ENCODE data around the gene AUH.
"Not testable (repeated sequence)": the region's sequence is repeated elsewhere in the genome, so short reads cannot be mapped to it uniquely, and the experiment has no call there.

The AUH gene

GRCh38 chr9:91378695-91379127, 17.0 kb upstream of the AUH start:
- no peak for DNase-seq

DNA sequence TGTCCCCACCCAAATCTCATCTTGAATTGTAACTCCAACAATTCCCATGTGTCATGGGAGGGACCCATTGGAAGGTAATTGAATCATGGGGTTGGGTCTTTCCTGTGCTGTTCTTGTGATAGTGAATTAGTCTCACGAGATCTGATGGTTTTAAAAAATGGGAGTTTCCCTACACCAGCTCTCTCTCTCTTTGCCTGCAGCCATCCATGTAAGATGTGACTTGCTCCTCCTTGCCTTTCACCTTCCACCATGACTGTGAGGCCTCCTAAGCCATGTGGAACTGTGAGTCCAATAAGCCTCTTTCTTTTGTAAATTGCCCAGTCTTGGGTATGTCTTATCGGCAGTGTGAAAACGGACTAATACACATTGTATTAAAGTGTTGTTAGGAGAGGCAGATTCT, 16.3 kb upstream of the AUH start:
- DNase-seq, result not testable (repeated sequence)

DNA sequence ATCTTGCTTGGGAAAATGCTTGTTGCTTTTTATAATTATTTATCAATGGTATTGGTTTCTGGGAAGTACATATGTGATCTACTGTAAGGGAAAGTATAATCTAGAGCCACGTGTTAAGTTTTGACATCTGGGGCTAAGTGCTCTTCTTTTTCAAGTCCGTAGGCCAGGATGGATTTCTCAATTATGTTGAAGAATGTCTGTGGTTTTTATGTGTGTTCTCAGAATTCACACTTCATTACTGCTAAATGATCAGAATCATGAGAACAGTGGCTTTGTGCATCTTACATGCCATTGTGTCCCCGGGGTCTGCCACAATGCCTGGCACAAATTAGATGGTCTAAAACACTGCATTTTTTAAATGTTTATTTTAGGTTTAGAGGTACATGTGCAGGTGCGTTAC, 14.5 kb upstream of the AUH start:
- DNase-seq, result no peak

- DNase-seq, result no peak
These were observed 13.2 kb upstream of the AUH start for GRCh38 chr9:91374939-91375338.

DNA sequence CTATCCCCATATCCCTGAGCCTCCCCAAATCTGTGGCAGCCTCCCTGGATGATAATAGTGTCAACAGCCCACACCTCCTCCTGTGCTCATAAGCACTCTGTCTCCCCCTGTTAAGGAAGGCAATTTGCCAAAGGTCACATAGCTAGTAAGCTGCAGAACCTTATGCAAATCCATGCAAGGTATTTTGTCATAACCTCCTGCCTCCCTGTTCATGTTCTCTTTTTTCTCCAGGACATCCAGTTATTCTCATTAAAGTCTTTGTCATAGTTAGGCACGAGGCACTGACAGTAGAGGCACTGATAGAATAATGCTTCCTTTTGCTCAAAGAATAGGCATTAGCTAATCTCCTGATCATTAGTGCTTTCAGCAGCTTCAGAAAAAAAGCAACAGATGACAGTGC, 10.2 kb upstream of the AUH start:
- DNase-seq, result no peak

DNA sequence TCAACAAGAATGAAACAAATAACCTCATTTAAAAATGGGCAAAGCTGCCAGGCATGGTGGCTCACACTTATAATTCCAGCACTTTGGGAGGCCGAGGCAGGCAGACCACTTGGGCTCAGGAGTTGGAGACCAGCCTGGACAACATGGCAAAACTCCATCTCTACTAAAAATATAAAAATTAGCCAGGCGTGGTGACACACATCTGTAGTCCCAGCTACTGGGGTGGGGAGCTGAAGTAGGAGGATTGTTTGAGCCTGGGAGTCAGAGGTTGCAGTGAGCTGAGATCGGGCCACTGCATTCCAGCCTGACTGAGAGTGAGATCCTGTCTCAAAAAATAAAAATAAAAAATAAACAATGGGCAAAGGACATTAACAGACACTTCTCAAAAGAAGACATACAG, 8.3 kb upstream of the AUH start:
- DNase-seq, result not testable (repeated sequence)

- no peak for DNase-seq
These were observed 3.0 kb upstream of the AUH start for GRCh38 chr9:91364702-91365101.

DNA sequence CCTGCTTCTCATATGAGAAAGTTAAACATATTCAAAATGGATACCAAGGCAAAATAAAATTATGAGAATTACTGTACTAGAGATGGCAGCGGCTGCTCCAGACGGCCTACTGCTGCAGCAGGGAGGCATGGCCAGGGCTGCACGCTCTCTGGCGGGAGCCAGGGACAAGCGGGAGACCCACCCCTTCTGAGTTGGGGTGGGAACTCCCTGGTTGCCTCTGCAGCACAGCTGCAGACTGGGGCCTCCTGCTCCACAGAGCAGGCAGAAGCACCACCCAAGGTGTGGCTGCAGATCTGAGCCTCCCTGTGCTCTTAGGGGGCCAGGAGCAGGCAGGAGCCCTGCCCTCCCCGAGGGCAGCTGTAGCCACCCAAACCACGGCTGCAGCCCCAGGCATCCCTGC, 2.3 kb upstream of the AUH start:
- DNase-seq, result no peak

- no peak for DNase-seq
These were observed 413 bp upstream of the AUH start for GRCh38 chr9:91362051-91362611.

GRCh38 chr9:91360551-91361290, 997 bp downstream of the AUH start:
- no peak for DNase-seq

- DNase-seq, result no peak
These were observed 1.8 kb downstream of the AUH start for GRCh38 chr9:91359734-91360470.

- DNase-seq, result no peak
These were observed 2.6 kb downstream of the AUH start for GRCh38 chr9:91359083-91359482.

- DNase-seq, result no peak
These were observed 6.8 kb downstream of the AUH start for GRCh38 chr9:91354881-91355280.

GRCh38 chr9:91349115-91349555, 12.6 kb downstream of the AUH start:
- DNase-seq, result no peak

- DNase-seq, result no peak
These were observed 13.4 kb downstream of the AUH start for GRCh38 chr9:91348191-91348807.

DNA sequence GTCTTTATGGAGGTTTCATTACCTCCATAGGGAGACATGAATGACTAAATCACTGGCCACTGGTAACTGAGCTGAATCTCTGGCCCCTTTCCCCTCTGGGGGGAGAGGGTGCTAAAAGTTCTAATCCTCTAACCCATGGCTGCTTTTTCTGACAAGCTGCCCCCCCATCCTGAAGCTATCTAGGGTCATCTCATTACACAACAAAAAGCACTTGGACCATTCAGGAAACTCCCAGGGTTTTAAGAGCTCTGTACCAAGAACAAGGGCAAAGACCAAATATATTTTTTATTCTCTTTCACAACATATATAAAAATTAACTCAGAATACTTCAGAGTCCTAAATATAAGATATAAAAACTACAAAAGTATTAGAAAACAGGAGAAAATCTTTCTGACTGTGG, 14.3 kb downstream of the AUH start:
- no peak for DNase-seq

- no peak for DNase-seq
These were observed 15.1 kb downstream of the AUH start for GRCh38 chr9:91346644-91347043.

- DNase-seq, result no peak
These were observed 15.7 kb downstream of the AUH start for GRCh38 chr9:91345978-91346377.

- no peak for DNase-seq
These were observed 19.1 kb downstream of the AUH start for GRCh38 chr9:91342575-91342974.

- no peak for DNase-seq
These were observed 20.0 kb downstream of the AUH start for GRCh38 chr9:91341749-91342148.

- DNase-seq, result no peak
These were observed 20.4 kb downstream of the AUH start for GRCh38 chr9:91341258-91341746.

DNA sequence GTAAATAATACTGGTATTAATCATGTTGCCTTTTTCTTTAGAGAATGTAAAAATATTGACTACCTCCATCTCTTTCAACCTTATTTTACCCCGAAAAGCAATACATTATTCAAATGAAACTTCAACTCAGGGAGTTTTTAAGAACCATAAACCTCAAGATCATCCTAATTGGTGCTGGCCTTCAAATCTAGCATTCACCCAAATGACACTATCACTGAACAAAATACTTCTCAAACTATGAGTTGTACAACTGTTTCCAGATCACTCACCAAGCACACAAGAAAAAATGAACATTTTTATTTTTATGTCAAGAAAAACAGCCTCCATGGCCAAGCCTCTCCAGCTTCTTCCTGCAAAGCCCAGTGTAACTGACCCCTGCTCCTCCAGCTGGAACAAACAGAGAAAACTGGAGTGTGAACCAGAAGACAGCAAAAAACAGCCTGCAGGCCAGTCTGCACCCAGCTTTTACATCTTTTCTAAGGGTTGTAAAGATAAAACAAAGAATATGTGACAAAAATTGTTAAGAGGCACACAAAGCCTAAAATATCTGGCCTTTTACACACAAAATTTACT, 21.2 kb downstream of the AUH start:
- no peak for DNase-seq

DNA sequence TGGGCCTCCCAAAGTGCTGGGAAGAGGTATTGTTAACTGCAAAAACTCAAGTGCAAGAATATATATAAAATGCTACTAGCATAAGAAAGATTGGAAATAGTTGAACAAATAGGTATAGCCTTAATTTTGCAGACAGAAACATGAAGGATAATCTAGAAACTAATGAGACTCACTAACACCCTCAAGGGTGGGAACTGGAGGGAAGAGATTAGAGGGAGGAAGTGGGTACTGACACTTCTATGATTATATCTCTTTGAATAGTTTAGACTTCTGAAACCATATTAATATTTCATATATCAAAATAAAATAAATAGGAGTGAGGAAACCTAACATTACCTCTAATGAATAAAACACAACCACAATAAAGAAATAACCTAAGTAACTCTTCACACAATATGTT, 23.0 kb downstream of the AUH start:
- DNase-seq, result no peak
